M059J (cell line): ENCODE measurements around the gene ZNF555. TPM values are rescaled to one million over a fixed set of nuclear protein-coding genes. Genes with fewer than 3 reads are reported as not detected.

Source experiments
- DNase-seq: peaks from one replicate; pipeline ENCODE4 v3.0.0-alpha.2; 2012; ENCODE audit warnings: low read depth
- total RNA-seq: library from RNA; depleted of rRNA; stranded (reverse); fragments of >200 nt; shearing (Covaris generic); gene quantifications from 2 replicates; pipeline ENCODE4 v1.2.3, GENCODE V29; 2014

ZNF555 gene
- total RNA-seq, 1 experiment from 2014 or later = 8.7 TPM

DNA sequence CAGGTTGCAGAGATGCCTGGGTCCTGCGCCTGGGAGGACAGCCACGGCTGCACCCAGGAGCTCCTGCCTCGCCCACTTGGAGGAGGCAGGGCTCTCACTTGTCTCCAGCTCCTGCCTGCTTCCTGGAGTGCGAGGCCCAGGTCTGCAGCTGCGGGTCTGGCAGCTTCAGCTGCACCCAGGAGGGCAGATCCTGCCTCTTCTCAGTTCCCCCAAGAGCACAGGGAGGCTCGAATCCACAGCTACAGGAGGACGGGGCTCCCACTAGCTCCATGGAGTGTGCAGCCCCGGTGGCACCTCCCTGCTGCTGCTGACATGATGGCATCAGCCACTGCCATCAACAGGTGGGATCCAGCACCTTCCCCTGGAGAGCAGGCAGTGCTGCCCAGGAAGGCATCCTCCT is 17.1 kb upstream of the ZNF555 start:
- DNase-seq = no peak

DNA sequence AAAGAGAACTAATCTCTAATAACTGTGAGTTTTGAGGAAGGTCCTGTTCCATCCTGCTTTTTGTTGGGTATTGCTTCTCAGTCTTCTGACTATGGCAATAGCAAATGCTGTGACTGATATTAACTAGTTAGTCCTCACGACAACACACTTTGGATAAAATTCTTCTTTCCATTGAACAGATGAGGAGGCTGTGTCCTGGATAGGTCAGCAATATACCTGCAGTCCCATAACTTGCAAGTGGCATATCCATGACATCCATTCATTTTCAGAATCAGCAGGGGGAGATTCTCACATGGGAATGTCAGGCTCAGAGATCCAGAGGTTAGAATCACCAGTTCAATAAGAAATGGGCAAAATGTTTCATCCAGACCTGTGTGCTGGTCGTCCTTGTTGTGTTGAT is 14.3 kb upstream of the ZNF555 start:
- no peak for DNase-seq

DNA sequence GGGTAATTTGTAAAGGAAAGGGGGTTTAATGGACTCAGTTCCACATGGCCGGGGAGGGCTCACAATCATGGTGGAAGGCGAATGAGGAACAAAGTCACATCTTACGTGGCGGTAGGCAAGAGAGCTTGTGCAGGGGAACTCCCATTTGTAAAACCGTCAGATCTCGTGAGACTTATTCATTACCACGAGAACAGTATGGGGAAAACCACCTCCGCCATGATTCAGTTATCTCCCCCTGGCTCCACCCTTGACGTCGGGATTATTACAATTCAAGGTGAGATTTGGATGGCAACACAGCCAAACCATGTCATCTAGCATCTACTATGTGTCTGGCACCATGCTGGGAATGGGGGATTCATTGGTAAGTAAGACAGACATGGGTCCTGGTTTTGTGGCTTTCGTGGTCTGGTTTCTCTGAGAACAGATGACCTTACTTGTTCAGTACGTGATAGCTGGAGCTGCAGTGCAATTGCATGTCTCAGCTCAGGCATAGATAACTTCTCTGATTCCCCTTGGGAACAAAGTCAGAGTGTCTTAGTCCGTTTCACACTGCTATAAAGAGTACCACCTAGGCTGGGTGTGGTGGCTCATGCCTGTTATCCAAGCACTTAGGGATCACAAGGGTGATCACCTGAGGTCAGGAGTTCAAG is 13.3 kb upstream of the ZNF555 start:
- DNase-seq = no peak

DNA sequence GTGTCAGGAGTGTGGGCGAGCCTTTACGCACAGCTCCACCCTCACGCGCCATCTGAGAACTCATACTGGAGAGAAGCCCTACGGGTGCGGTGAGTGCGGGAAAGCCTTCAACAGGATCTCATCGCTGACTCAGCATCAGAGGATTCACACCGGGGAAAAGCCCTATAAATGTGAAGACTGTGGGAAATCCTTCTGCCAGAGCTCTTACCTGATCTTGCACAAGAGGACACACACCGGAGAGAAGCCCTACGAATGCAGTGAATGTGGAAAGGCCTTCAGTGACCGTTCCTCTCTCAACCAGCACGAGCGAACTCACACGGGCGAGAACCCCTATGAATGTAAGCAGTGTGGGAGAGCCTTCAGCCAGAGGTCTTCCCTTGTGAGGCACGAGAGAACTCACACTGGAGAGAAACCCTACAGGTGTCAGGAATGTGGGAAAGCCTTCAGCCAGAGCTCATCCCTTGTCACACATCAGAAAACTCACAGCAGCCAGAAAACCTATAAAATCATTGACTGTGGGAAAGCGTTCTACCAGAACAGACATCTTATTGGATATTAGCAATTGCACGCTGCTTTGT is 6.9 kb upstream of the ZNF555 start:
- DNase-seq = no peak

DNA sequence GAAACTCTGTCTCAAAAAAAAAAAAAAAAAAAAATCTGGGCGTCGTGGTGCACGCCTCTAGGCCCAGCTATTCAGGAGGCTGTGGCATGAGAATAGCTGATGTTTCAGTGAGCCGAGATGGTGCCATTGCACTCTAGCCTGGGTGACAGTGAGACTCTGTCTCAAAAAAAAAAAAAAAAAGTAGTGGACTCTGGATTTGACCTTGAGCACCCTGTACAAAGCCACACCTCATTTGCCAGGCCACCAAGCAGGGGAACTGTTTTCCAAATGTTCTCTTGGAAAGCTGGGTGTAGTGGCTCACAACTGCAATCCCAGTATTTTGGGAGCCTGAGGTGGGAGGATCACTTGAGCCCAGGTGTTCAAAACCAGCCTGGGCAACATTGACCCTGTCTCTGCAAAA is 3.8 kb upstream of the ZNF555 start:
- DNase-seq = no peak

DNA sequence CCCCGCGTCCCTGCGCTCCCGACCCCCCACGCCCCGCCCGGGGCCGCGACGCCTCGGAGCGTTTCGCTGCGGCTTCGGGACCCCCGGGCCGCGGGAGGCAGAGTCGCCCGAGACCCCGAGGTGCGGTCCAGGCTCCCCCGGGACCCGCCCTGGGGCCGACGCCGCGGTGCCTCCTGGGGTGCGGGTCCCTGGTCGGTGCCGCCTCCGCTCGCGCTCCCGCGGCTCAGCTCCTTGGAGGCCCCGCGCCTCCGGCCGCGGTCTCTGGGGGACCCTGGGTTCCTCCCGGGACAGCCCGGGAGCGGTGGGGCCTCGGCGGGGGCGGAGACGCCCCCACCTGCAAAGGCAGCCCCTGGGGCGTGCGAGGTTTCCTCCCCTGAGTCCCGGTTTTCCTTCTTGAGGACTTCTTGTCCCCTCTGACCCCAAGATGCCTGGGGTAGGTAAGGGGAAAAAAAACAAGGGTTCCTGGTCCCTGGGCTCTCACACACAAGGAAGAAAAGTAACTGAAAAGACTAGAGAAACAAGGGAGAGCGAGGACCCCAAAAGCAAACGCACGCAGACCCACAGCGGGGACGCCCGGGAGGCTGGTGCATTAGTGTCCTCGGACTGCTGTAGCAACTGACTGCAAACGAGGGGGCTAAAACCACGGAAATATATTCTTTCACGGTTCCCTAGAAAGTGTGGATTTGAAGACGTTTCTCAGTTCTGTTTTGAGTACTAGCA is 740 bp downstream of the ZNF555 start:
- no peak for DNase-seq

DNA sequence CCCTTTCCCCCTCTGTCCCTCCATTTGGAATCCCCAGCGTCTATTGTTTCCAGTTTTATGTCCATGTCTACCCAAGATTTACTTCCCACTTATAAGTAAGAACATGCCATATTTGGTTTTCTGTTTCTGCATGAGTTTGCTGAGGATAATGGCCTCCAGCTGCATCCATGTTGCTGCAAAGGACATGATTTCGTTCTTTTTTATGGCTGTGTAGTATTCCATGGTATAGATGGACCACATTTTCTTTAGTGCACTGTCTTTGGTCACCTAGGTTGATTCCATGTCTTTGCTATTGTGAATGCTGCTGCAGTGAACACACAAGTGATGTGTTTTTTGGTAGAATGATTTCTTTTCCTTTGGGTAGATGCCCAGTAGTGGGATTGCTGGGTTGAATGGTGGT is 3.8 kb downstream of the ZNF555 start:
- DNase-seq = no peak

DNA sequence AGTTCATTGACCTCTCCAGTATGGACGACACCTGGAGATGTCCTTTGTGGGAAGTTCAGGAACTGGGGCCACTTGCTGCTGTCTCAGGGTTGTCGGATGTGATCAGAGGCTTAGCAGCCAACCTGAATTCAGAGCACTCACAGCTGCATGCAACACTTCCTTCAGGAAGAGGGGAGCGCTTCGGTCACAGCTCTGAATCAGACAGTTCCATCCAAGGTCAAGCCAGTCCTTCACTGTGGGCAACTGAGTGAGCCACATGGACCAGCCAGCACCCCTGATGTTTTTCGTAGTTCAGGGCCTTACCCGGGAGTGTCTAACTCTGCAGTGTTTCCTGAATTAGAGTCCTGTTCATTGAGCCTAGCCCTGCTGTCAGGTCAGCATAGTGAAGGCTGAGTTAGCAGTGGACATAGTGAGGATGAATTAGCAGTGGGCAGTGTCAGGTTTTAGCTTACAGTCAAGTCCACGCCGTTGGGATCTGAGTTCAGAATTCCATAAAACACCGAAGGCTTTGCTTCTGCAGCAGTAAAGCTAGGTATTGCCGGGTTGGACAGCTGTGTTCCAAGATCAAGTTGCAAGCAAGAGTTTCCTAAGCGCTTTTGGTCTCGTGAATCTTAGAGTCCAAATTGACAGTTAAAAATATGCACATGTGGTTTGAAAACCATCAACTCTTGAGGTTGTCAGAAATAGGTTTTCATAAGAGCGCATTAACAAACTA is 5.1 kb downstream of the ZNF555 start:
- DNase-seq = no peak

DNA sequence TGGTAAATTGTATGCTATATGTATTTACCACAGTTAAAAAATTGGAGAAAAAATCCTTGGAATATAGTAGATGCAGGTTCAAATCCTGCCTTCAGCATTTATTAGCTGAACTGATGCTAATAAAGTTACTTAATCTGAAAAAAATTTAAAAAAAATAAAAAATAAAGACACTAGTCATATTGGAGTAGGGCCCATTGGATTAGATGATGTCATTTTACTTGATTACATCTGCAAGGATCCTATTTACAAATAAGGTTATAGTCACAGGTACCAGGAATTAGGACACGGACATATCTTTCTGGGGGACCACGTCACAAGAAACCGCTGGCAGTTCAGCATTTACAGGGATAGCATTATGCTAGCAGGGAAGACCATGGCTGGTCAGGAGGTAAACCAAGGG is 6.2 kb downstream of the ZNF555 start:
- no peak for DNase-seq

DNA sequence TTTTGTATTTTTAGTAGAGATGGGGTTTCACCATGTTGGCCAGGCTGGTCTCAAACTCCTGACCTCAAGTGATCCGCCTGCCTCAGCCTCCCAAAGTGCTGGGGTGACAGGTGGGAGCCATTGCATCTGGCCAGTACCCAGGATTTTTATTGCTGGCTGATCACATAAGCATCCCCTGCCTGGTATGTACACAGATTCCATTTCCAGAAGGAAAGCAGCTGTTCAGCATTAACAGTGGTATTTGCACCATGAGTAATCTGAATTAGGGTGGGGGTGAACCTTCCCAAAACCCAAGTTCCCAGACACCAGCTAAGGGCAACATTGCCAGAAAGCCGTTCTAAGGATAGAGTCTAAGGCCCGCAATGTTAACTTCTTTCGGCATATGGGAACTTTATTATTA is 7.3 kb downstream of the ZNF555 start:
- DNase-seq = no peak

DNA sequence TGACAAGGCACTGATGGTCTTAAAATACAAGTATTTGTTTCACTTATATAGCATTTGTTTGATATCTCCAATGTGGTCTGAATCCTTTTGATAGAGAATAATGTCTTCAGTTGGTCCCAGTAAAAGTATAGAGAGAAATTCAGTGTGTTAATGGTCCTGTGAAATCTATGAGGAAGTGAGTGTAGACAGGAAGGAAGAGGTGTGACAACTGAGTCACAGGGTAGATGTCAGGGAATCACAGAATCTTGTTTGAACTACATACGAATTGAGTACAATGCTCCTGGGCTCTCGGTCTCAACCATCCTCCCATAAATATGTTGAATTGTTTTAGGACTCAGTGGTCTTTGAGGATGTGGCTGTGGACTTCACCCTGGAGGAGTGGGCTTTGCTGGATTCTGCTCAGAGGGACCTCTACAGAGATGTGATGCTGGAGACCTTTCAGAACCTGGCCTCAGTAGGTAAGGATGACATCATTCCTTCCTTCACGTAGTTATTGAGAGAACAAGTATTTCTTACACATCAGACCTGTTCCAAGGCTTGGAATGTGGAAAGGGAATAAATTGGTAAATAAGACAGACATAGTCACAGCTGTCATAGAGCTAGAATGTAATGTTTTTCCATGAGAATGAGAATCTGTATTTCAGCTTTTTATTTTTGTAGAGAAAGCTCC is 9.1 kb downstream of the ZNF555 start:
- DNase-seq = no peak

DNA sequence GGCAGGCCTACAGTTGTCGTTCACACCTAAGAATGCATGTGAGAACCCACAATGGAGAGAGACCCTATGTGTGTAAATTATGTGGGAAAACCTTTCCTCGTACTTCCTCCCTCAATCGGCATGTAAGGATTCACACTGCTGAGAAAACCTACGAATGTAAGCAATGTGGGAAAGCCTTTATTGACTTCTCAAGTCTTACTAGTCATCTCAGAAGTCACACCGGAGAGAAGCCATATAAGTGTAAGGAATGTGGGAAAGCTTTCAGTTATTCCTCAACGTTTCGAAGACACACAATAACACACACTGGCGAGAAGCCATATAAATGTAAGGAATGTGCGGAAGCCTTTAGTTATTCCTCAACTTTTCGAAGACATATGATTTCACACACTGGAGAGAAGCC is 11.3 kb downstream of the ZNF555 start:
- no peak for DNase-seq

DNA sequence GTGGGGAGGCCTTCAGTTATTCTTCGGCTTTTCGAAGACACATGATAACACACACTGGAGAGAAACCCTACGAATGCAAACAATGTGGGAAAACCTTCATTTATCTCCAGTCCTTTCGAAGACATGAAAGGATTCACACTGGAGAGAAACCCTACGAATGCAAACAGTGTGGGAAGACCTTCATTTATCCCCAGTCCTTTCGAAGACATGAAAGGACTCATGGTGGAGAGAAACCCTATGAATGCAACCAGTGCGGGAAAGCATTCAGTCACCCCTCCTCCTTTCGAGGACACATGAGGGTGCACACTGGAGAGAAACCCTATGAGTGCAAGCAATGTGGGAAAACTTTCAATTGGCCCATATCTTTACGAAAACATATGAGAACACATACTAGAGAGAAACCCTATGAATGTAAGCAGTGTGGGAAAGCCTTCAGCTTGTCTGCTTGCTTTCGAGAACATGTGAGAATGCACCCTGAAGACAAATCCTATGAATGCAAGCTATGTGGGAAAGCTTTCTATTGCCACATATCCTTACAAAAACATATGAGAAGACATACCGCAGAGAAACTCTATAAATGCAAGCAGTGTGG is 11.8 kb downstream of the ZNF555 start:
- DNase-seq = no peak

DNA sequence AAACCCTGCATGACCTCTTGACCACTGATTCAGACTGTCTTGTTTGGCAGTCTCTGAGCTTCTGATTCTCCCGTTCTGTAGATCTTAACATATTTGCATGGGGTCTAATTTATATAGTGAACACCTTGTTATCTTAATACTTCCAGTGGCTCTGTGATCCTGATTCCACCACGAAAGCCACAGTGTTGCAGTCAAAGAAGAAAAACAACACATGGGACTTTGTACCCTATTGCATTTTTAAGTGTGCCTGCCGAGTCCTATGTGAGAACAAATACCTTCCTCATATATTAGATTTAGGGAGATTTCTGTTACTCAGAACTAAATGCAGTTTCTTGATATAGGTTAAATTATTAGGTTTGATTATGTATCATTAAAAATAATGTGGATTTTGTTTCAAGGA is 13.6 kb downstream of the ZNF555 start:
- no peak for DNase-seq

DNA sequence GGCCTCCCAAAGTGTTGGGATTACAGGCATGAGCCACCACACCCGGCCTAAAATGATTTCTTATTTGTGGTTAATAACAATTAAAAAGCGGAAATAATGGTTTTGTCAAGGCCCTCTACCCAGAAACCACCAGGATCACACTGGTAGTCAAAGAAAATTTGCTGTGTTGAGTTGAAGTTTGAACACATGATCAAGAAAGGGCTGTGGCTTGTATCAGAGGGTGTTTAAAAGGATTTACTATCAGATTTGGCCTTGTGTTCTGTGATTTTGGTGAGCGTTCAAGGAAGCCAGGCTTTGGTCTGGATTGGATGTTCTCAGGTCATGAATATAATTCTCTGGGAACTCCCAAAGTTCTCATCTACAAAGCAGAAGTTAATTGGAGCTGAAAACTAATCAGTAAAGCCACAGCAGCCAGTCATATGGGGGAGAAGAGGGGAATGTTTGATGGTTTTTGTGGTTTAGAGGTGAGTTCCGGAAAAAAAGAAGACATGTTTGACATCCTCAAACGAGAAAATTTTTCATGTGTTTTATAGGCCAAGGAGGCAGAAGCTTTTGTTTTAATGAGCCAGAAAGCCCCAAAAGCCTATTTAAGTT is 15.3 kb downstream of the ZNF555 start:
- no peak for DNase-seq

DNA sequence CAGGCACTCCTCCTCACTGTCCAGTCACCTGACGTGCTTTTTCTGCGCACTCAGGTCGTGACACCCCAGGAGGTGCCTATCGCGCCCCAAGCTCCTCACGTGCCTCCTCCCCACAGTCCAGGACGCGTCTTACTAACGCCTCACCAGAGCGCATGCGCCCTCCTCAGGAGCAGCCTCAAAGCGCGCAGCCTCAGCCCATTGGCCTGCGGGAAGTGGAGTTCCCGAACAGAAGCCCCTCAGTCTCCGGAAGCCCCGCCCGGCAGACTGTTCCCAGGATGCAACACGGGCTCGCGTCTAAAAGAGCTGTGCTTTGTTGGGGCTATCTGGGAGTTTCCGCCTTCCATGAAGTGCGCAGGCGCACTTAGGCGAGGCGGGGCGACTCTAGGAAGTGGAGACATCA is 17.6 kb downstream of the ZNF555 start:
- DNase-seq = no peak

DNA sequence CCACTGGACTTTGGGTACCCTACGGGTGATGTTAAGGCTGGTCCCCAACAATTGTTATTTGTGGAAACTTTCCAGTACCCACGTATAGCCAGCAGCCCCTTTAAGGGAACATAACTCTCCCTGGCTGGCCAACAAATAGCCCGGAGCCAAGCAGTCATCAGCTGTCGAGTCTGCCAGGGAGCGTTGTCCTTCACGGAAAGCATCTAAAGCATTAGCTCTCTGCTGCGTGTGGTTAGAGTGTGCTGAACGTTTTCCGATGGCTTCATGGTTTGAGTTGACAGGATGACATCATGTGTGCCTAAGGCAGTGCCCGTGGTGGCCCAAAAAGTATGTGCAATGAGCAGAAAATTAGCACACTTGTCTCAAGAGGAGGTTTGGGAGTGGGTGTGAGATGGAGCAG is 22.5 kb downstream of the ZNF555 start:
- no peak for DNase-seq

DNA sequence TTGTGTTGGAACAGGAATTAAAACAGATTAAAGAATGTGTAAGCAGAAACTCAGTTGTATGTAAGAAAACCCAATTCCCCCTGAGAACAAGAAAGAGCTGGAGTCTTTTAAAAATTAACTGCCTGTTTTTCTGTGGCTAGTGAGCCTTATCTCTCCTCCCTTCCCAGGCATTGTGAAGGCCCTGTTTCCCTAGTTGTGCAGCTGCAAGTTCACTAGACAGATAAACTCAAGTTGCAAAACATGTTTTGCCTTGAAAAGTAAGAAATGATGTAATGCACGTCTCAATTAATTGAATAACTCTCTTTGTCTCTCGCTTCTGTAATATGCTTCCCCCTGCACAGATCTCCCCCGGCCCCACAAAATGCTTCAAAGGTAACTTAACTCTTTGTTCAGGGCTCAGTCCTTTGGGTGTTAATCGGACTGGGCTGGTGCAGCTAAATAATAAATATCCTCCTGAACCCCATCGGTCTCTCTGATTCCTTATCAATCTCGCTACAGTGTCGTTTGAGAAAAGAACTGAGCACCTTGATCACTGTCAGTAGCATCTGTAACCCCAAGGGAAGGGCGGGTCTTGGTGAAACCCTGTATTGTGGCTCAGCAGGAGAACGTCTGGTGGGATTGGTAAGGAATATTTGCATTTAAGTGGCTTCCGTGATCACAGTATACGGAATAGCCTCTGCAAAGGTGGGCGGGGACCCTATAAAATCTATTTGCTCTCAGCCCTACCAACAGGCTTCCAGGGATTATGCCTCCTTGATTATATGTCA is 24.2 kb downstream of the ZNF555 start:
- no peak for DNase-seq

DNA sequence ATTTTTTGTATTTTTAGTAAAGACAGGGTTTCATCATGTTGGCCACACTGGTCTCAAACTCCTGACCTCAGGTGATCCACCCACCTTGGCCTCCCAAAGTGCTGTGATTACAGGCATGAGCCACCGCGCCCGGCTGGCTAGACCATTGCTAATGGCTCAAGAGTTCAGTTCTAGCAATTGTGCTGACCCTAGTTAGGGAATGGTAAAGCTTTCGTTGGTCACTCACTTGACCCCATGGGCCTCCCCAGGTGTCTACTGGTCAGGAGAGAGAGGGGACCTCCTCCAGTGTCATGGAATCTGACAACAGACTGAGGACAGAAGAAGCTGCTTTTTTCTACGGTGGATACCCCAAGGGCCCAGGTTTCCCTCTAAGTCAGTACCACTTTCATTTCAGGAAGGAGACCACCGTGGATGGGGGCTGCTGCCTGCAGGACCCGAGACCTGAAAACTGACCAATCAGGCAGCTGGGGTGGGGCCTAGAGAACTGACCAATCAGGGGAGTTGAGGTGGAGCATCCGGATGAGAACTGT is 25.3 kb downstream of the ZNF555 start:
- DNase-seq = no peak
